Prostate gland (tissue), 2 donors: ENCODE measurements around the gene MYO1B.

ENCODE experiments used
- POLR2A ChIP-seq: fragments of 450-650 bp; IDR thresholded peaks from one replicate; pipeline ENCODE4 v1.6.1; 2016; ENCODE audit warnings: antibody characterized with exemption, mild to moderate bottlenecking
- TF ChIP-seq, protein P1 (sequence below), 4 experiments: fragments of 200-600 bp in 2 of 4; fragments of 450-650 bp in 2 of 4; sonication (generic) in 2 of 4; IDR thresholded peaks; 1 replicate in 3 of 4; 2 replicates in 1 of 4; pipeline ENCODE4 v1.5.1; 2016 to 2019; ENCODE audit warnings: antibody characterized with exemption in 4 of 4, mild to moderate bottlenecking in 2 of 4, moderate library complexity in 2 of 4

DNA sequence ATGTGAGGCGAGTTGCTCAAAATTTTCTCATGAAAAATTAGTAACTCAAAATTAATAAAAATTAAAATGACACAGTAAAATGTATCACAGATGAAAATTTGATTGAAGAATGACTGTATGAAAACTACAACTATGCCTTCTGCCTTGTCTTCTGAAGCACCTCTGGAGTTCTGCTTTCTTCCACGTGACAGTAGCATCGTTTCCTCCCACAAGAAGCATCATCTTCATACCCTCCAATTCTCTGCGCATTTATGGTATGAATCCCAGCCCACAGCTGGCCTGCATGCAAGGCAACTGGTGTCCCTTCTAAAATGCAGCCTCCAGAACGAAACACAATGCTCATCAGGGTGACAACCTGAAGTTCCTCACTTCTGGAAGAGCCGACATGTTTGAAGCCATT is 189.9 kb downstream of the MYO1B start:
- TF ChIP-seq, protein P1, sequence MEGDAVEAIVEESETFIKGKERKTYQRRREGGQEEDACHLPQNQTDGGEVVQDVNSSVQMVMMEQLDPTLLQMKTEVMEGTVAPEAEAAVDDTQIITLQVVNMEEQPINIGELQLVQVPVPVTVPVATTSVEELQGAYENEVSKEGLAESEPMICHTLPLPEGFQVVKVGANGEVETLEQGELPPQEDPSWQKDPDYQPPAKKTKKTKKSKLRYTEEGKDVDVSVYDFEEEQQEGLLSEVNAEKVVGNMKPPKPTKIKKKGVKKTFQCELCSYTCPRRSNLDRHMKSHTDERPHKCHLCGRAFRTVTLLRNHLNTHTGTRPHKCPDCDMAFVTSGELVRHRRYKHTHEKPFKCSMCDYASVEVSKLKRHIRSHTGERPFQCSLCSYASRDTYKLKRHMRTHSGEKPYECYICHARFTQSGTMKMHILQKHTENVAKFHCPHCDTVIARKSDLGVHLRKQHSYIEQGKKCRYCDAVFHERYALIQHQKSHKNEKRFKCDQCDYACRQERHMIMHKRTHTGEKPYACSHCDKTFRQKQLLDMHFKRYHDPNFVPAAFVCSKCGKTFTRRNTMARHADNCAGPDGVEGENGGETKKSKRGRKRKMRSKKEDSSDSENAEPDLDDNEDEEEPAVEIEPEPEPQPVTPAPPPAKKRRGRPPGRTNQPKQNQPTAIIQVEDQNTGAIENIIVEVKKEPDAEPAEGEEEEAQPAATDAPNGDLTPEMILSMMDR (IDR thresholded peaks at IDR 0.05): no peak
- no peak for TF ChIP-seq POLR2A
